NOMO-1 treated with dmso at 0.1 percent for 144 hours (cell line): ENCODE results near the gene FLNB.
"Not testable (repeated sequence)": the region's sequence is repeated elsewhere in the genome, so short reads cannot be mapped to it uniquely, and the experiment has no call there.

Source experiments
- DNase-seq: peaks from one replicate; lab custom pipeline; 2025; ENCODE audit not compliant: unreplicated experiment; lab: John Stamatoyannopoulos, UW

FLNB gene

GRCh38 chr3:58198804-58199203, 190.6 kb downstream of the FLNB start:
- DNase-seq: no peak

GRCh38 chr3:58200121-58200709, 192.0 kb downstream of the FLNB start:
- no peak for DNase-seq

GRCh38 chr3:58200846-58201355, 192.7 kb downstream of the FLNB start:
- DNase-seq: no peak

- not testable (repeated sequence) for DNase-seq
These were observed 193.2 kb downstream of the FLNB start for GRCh38 chr3:58201451-58201850.

DNA sequence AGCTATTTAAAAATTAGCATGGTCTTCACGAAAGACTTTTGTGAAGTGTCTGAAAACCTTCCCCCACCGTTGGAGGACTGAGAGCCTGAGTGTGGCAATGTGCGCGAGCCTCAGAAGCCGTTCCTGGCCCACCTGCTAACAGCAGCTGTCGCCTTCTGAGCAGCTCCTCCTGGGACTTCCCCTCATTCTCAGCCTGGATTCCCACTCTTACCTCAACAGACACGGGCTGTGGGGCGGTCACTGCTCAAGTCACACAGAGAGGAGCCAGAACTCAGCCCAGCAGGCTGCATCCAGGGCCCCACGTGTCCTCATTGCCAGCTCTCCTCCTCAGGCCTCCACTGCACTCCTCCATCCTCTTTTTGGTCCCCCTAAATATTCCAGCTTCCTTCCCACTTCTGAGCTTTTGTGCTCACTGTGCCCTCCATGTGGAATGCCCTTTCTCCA, 194.7 kb downstream of the FLNB start:
- no peak for DNase-seq

DNA sequence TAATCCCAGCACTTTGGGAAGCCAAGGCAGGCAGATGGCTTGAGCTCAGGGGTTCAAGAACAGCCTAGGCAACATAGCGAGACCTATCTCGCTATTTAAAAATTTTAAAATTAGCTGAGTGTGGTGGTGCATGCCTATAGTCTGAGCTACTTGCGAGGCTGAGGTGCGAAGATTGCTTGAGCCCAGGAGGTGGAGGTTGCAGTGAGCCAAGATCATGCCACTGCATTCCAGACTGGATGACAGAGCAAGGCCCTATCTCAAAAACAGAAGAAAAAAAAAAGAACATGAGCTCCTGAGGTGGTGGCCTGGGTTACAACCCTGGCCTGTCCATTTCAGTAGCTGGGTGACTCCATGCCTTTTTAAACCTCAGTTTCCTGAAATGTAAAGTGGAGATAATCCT, 195.3 kb downstream of the FLNB start:
- no peak for DNase-seq

DNA sequence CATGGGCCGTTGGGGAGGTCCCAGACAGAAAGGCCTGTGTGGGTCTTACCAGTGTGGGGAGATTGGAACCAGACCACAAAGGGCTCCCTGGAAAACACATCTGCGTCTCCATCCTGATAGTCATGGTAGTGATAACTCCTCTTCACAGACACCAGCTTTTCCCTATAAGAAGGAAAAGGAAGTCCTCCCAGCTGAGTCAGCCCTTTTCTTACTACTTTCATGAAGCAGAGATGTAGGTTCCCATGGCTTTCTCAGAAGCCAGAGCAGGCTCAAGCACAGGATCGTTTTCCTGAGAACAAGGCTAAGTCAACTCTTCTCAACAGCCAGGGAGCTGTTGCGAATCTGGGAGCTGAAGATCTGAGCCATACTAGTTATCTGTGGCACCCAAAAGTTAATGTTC, 196.5 kb downstream of the FLNB start:
- DNase-seq: no peak

GRCh38 chr3:58205981-58206380, 197.8 kb downstream of the FLNB start:
- DNase-seq: no peak

DNA sequence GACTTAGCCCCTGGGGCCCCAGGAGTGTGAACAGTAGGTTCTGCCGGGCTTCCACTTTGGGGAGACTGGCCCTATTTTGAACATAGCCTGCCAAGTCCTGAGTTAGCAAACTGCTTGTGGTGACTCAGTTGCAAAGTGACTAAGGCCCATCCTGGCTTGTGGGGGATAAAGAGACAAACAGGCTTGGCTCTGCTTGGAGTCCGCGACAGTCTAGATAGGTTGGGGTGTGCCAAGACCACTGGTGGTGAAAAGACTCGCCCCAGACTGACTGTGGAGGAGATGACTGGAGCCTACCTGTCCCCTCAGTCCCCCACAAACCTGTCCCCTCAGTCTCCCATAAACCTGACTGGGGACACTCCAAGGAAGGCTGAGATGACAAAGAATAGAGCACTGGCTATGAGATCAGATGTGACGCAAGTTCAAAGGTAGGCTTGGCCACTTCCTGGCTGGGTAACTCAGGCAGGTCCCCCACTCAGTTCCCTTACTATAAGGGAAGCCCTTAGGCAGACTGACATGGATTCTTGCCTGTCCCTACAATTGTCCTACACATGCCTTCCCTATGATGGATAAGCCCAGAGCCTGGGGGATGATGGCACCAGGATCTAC, 198.3 kb downstream of the FLNB start:
- DNase-seq: no peak

DNA sequence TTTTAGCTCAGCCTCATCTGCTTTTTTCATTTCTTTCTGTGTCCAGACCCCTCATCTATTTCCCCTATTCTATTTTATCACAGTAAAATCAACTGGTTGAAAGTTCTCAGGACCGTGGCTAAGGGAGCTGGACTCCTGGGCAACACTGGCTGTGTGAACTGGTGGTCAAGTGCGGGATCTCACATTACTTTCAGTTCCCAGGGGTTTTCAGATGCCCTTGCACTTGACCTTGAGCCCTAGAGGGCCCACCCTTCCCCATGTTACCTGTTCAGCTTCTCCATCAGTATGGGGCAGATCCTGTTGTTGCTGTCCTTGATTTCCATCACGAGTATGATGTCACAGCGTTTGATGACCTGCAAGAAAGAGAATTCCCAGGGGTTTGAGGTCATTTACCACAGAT, 199.7 kb downstream of the FLNB start:
- no peak for DNase-seq

- DNase-seq: no peak
These were observed 201.7 kb downstream of the FLNB start for GRCh38 chr3:58209933-58210332.

- no peak for DNase-seq
These were observed 202.7 kb downstream of the FLNB start, which contains the start of gene DNASE1L3 for GRCh38 chr3:58210761-58211460. Gene DNASE1L3, minus strand, starts transcription at chr3:58210972. Its CDS starts 66 bp downstream, at chr3:58210906.

DNA sequence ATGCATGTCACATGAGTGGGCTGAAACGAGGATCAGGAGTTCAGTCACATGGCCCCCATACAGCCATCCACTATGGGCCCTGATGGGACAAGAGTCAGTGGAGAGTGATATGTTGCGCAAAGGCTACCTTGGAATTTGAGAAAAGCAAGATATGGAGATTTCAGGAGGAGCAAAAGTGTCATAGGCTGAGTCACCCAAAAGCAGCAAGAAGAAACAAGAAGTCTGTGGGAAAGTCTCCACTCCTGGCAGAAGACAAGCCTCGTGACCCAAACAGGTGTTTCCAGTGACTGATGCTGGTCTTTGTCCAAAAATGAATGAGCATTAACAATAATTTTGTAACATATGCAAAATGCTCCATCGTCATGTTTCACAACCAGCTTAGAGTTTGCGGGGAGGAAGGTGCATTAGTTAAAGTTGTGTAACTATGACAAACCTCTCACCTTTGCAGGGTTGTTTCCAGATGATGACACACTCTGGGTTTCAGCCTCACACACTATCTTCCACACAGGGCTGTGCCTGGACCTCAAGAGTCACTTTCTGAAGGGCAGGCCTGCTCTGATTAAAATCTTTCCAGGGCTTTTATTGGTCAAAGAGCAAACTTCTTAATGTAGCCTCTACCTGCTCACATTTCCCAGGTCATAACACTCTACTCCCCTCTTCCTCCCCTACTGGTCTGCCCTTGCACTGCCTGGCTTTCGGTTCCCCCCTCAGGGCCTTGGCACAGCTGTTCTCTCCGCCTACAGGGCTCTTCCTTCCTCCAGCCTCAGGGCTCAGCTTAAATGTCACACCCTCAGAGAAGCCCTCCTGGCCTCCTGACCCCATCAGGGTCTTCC, 206.5 kb downstream of the FLNB start:
- DNase-seq: peak; percentile 67

GRCh38 chr3:58215317-58216025, 207.2 kb downstream of the FLNB start:
- DNase-seq: no peak

DNA sequence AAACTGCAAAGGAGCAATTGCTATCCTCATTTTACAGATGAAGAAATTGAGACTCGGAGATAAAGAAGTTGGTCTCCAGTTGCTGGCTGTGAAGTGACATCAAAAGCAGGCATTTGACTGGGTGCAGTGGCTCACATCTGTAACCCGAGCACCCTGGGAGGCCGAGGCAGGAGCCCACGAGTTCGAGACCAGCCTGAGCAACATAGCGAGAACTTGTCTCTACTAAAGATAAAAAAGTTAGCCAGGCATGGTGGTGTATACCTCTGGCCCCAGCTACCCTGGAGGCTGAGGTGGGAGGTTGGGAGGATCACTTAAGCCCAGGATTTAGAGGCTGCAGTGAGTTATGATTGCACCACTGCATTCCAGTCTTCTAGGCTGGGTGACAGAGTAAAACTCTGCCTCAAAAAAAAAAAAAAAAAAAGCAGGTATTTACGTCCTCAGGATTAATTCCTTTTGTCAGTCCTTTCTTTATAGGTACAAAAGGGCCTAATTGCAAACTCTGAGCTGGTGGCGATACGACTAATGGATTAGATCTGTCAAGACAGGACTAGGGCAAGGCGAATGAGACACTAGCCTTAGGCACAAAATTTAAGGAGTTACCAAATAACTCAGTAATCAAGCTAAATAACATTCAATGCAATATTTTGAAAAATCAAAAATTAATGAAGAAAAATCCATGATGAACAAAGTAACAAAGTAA, 208.4 kb downstream of the FLNB start:
- DNase-seq: no peak

DNA sequence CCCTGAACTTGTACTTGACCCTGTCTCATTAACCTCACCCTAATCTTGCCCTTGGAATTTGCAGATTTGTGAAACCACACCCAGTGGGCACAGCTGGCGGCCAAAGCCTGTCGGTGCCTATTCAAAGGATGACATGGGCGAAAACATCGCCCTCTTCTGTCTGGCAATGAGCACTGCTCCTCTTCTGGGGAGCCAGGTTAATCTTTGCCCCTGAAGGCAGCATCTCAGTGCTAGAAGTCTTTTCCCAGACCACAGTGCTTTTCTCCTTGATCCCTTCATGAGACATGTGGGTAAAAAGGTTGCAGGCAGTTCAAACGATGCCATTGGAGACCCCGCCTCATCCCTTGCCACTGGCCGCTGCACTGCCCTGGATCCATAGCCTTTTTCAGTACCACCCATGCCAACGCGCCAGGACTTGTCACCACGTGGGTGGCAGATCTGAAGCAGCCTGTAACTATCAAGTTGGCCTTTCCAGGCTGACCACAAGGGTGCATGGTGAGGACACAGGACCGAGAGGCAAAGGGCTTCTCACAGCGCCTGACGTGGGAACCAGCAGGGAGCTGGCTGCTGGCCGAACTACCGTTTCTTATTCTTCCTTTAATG, 209.1 kb downstream of the FLNB start:
- DNase-seq: peak; percentile 57

DNA sequence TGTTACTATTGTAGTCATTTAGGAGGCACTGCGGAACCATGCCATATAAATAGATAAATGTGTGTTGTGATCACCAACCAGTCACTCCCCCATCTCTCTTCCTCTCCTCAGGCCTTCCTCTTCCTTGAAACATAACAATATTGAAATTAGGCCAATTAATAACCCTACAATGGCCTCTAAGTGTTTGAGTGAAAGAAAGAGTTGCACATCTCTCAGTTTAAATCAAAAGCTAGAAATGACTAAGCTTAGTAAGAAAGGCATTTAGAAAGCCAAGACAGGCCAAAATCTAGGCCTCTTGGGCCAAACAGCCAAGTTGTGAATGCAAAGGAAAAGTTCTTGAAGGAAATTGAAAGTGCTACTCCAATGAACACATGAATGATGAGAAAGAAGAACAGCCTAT, 210.7 kb downstream of the FLNB start:
- no peak for DNase-seq
